Hematopoietic multipotent progenitor cell treated with erythropoietin and hydrocortisone succinate and interleukin-3 and kit ligand, for 17 days (in vitro differentiated cells): ENCODE measurements around the gene SMARCC1.
"Not testable (repeated sequence)": the region's sequence is repeated elsewhere in the genome, so short reads cannot be mapped to it uniquely, and the experiment has no call there.

Experiments used
- DNase-seq: peaks from one replicate; pipeline ENCODE4 v3.0.0-alpha.2; 2015; ENCODE audit warnings: low spot score

SMARCC1 gene

DNA sequence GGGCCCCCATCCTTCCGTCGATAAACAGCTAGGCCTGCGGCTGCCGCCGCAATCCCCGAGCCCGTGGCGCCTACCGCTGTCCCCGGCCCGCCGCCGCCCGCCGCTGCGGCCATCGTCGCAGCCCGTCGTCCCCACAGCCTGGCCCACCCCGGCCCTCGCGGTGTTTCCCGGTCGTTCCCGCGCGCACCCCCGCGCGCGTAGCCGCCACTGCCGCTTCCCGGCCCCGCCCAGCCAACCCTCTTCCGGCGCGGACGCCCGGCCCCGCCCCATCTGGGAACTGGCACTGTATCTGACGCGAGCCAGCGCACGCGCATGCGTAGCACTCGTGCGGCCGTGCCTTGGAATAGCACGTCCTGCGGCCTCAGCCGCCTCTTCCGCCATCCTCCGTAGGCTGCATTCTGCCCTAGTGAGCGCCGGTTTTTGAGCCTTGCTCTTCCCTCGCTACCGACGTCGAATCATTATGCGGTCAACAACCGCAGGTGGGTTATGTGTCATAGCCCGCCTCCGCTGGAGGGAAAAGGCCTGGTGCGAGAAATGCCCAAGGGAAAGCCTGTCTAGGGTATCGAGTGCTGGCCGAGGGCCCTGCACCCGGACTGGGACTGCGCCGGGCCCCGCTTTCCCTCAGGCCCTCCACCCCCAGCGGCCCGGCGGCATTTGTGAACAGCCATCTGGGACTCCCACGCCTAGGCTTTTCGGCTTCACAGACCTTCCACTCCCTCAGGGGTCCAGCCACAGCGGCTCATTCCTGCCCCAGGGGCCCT is at the start of gene SMARCC1:
SMARCC1 (minus strand) TSS at position 209 of the 761 bp plus-strand sequence; CDS start at position 113, 96 bp downstream.
- peak; percentile 97 for DNase-seq

DNA sequence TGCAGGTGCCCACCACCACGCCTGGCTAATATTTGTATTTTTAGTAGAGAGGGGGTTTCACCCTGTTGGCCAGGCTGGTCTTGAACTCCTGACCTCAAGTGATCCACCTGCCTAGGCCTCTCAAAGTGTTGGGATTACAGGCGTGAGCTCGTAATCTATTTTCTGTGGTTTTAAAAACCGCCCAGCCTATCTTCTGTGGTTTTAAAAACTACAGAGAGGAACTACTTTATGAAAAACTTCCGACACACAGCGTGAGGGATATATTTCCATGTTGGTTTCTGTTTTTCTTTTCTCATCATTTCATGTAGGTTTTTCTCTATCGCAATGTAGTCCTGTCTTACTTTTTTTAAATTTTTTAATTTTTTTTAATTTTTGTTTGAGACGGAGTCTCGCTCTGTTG is 47.8 kb upstream of the SMARCC1 start:
- not testable (repeated sequence) for DNase-seq

DNA sequence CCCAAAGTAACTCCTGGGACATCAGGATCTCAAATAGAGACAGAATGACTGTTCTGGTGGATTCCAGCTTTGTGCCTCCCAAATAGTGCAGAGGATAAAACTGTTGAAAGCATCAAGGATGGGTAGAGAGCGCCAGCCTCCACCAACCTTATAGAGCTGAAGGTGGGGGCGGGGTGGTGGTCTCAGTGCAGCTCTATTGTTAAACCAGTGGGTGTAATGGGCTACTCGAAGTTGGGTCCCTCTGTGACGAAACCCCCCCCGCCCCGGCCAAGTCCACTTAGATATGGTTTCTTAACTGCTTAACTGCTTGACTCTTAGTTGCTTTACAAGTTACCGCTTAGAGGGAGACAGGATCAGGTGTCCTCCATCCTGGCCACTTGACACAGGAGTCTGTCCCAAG is 43.9 kb upstream of the SMARCC1 start:
- no peak for DNase-seq

DNA sequence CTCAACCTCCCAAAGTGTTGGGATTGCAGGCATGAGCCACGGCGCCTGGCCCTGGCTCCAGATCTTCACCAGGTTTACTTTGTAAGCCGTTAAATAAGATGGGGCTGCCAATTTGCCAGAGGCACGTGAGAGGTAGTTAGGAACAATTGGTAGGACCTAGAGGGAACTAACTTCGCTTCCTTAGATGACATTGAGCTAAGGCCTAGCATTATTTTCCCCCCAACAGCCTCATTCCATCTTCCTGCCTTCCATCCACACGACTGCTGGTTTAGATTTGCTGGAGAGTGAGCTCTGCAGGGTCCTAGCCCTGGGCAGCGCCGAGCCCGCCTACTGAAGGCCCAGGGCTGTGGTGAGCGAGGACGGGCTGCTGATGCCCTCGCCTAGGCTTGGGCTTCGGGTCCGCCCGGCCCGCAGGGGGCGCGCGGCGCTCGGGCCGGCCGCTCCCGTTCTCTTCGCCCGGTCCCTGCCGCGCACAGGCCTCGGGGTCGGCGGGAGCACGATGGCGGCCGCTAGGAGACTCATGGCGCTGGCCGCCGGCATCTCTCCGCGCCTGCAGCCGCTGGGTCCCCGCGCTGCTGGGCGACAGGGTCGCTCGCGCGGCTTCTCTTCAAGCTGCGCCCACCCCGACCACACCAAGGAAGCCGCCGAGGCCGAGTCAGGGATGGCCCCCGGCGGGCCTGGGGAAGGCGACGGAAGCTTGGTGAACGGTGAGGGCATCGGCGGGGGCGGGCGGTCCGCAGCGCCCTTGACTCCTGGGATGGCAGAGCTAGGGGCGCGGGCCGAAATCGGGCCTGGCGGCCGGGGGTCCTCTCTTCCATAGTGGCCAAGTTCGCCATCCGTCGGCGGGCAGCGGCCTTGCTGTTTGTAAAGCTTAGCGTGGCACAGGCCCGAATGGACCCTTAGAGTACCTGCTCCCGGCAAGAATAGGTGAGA is 43.1 kb upstream of the SMARCC1 start:
- DNase-seq, result peak; percentile 79

DNA sequence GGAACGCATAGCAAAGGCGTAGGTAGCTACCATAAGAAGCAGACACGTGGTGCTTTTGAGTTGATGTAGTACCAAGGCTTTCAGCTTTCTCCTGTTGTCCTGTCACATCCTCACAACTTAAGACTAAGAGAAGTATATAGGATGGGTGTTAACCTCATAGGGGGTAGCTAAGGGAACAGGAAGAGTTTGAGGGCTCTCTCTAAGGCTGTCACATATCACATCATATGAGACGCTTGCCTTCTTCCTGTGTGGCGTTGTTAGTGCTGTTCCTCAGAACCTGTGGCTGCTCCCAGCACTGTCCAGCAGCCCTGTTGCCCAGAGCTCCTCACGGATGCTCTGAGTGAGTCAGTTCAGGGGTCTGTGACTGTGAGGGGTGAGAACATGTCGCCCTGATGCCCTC is 35.9 kb upstream of the SMARCC1 start:
- DNase-seq, result no peak

DNA sequence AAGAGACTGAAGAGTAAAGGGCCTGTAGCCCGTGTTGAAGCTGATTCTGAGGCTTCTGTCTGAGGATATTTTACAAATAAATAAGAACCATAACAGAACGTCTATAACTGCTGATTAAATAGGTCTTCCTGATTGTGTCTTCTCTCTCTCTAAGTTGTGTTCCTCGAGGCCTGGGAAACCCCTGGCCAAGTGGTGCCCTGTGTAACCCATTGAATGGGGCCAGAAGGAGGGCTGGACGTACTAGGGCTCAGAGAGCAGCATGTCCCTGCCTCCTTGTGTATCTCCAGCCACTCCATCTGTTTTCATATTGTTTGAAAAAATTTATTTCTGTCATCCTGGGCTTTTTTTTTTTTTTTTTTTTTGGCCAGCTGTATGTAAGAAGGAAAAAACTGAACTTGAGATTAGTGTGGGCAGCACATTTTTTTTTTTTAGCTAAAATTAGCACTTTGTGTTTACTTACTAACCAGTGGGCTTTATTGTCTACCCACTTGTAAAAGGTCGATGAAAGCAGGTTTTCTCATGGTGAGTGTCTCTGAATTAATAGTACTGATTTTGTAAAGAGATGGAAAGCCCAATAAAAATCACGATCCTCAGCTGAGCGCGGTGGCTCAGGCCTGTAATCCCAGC is 32.0 kb upstream of the SMARCC1 start:
- no peak for DNase-seq

DNA sequence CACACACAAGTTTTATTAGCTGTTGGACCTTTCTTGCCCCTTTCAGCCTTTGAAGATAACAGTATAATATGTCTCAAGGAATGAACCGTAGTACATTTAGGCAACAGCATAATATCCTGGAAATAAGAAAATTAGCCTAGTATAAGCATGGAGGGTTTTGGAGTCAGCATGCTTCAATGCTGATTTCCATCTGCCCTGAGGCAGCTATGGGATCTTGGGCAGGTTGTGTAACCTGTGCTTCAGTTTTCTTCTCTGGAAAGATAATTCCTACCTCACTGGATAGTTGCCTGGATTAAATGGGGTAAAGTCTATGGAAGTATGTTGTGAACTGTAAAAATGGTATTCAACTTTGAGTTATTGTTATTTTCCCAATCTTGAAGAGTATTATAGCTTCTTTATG is 22.9 kb upstream of the SMARCC1 start:
- no peak for DNase-seq

DNA sequence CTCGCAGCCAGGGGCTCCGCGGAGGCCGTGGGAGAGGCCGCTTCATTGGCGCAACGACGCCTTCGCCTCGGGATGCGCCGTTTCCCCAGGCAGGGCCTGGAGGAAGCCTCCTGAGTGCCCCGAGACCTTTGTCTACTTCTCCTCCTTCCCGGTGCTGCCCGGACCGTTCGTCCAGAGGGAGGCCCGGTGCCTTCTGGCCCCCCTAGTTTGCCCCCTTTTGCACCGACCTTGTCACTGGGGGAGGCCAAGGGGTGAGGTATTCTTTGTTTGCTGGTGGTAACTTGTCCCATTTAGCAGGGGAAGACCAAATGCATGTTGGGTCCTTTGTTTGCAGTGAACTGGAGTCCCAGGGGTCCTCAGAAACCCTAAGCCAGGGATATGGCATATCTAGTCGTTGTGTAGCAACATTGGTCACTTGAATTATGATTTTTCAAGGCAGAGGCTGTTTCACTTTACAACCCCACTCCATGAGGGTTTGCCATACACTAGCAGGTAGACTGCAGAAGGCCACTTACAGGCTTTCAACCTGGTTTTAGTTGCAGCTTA is 21.9 kb upstream of the SMARCC1 start:
- no peak for DNase-seq

DNA sequence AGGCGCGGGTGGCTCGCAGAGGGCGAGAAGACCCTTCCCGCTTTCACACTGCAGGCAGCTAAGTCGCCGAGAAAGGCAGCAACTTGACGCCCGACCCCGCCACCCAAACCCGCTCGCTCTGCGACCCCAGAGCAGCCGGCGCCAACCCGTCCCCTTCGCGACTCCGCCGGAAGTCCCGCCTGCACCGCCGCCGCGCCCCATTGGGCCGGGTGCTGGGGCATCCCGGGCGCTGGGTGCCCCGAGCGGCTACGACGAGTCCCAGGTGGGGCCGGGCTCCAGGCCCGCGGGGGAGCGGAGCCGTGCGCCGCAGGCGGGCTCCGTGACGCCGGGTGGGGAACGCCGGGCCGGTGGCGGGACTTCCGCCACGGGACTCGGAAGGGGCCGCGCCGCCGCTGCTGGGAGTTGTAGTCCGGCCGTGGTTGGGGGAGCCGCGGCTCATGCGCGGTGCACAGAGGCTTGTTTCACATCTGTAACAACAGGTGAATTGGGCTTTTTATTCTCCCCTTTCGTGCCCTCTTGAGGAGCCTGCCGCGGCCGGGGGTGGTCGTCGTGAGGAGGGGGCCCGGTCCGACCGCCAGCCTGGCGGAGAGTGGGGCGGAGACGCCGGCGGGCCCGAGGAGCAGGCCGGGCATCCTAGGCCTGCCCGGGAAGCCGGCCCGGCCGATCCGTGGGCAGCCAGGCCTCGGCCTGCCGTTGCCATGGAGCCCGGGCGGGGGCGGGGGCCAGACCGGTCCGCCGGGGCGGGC is 21.2 kb upstream of the SMARCC1 start, which contains the start of gene DHX30:
DHX30 (plus strand) TSS at position 405 of the 746 bp plus-strand sequence. CDS start 7,546 bp downstream, outside the sequence.
- DNase-seq, result peak; percentile 71

DNA sequence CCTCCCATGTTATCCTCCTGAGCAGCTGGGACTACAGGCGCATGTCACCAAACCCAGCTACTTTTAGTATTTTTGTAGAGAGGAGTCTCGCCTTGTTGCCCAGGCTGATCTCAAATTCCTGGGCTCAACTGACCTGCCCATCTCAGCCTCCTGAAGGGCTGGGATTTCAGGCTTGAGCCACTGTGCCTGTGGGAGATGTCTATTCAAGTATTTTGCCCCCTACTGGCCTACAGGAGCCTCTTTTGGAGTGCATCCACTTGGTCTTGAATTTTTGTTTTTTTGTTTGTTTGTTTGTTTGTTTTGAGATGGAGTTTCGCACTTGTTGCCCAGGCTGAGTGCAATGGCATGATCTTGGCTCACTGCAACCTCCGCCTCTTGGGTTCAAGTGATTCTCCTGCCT is 18.0 kb upstream of the SMARCC1 start:
- no peak for DNase-seq

DNA sequence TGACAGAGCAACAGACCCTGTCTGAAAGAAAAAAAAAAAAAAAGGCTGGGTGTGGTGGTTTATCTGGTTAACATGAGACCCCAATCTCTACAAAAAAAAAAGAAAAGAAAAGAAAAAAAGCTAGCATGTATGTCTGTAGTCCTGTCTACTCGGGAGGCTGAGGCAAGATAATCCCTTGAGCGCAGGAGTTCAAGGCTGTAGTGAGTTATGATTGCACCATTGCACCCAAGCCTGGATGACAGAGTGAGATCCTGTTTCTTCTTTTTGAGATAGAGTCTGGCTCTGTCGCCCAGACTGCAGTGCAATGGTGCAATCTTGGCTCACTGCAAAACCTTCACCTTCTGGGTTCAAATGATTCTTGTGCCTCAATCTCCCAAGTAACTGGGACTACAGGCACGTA is 12.9 kb upstream of the SMARCC1 start:
- no peak for DNase-seq

DNA sequence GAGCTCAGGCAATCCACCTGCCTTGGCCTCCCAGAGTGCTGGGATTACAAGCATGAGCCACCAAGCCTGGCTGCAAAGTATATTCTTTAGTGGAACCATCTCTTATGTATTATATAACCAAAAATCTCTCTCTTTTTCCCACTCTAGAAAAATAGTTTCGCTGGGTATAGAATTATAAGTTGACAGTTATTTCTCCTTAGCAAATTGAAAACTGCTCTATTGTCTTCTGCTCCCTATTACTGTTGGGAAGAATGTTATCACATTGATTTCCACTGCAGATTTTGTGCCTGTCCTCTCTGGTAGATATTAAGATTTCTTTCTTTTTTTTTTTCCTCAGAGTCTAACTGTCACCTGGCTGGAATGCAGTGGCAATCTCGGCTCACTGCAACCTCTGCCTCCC is 11.0 kb upstream of the SMARCC1 start:
- DNase-seq, result no peak

DNA sequence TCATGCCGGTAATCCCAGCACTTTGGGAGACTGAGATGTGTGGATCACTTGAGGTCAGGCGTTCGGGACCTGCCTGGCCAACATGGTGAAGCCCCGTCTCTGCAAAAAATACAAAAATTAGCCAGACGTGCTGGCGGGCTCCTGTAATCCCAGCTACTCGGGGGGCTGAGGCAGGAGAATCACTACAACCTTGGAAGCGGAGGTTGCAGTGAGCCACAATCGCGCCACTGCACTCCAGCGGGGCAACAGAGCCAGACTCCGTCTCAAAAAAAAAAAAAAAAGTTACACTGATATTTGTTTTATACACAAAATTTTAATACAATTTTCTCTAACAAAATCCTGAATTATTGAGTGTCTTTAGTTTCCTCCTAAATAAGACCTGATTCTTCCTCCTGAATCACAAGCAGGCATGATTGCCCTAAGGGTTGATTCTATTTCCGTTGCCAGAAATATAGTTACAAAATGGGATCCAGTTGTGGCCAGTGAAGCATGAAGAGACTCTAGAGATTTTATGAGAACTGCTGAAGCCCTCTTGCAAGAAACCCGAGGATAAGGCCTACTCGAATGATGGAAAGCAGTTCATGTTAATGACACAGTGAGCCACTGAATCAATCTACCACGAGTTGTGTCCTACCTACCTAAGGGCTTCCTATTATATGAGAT is 9.6 kb upstream of the SMARCC1 start:
- no peak for DNase-seq

DNA sequence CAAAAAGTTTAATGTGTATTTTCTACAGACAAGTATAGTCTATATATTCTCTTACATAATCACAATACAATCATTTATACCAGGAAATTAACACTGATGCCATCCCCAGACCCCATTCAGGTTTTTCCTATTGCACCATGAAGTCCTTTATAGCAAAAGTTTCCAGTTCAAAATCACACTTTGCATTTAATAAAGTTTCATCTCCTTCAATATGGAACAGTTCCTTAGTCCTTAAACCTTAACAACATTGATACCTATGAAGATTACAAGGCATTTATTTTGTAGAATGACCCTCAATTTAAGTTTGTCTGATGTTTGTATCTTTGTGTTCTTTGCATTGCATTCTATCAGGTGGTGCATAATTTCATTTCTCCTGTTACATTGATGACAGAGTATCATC is 2.0 kb upstream of the SMARCC1 start:
- no peak for DNase-seq

DNA sequence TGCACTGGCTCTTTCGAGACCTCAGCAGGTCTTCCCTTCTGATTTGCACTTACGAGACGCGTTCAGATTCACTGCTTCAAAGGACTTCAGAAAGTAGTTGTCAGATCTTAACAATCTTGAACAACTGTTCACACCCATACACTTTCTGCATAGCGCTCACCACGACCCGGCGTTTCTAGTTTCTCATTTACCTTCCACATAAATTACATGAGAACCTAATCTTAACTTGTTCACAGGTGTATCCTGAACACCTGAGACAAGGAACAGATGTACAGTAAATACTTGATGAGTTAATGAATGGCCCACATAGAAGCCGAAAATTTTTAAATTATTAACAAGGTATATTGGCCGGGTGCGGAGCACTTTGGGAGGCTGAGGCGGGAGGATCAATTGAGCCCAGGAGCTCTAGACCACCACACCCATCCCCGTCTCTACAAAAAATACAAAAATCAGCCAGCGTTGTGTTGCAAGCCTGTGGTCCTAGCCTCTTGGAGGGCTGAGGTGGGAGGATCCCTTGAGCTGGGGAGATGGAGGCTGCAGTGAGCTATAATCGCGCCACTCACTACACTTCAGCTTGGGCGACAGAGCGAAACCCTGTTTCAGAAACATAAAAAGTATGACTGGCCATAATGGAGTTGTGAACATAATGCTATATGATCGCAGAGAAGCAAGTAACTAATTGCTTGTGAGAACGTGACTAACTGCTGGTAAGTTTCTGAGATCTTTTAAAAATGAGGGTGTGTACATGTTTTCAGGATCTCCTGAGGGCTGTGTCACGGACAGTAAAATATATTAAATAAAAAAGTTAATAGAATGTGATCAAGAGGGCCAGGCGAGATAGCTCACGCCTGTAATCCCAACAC is 984 bp upstream of the SMARCC1 start:
- no peak for DNase-seq

DNA sequence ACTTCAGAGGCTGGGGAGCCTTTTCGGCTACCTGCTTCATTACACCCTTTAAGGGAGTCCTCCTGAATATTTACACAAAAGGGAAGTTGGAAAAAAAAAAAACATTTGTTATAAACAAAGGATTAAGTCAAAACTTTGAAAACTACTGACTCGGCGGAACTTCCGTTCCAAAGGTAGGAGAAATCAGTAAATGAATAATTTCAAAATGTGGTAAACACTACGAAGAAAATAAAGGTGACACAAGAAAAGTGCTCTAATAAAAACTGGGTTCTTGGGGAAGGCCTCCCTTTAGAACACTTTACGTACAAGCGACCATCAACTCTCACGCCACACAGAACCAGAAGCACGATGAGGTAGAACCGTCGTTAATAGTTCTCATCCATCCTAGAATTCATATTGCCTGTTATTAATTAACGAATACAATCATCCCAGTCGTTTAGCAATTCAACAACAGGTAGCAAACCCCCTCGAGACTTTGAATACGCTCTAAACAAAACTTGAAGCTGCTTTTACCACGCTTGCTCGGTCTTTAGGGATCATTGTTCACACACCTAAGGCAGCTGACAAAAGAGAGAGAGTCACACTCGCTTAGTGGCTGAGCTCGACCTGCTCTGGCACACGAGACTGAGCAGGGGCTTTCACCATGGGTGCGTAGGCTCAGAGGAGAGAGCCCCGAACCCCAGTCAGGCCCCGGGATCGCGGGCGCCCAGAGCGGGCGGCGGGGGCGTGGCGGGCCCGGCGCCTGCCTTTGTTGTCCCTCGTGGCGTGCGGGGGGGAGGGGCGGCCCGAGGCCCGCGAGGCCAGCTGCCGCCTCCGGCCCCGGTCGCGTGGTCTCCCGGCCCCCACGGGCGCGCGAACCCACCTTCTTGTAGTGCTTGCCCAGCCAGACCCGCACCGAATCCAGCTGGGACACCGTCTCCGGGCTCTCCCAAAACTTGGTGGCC is 680 bp downstream of the SMARCC1 start:
- peak; percentile 55 for DNase-seq

DNA sequence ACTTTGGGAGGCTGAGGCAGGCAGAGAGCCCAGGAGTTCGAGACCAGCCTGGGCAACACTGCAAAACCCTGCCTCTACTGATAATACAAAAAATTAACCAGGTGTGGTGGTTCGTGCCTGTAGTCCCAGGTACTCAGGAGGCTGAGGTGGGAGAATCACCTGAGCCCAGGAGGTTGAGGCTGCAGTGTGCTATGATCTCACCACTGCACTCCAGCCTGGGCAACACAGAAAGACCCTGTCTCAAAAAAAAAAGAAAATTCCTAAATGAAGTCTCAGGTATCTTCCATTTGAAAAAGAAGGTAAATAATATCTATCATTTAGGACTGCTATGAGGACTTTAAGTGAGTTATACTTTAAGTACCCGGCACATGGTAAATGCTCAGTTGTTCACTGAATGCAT is 2.9 kb downstream of the SMARCC1 start:
- no peak for DNase-seq

DNA sequence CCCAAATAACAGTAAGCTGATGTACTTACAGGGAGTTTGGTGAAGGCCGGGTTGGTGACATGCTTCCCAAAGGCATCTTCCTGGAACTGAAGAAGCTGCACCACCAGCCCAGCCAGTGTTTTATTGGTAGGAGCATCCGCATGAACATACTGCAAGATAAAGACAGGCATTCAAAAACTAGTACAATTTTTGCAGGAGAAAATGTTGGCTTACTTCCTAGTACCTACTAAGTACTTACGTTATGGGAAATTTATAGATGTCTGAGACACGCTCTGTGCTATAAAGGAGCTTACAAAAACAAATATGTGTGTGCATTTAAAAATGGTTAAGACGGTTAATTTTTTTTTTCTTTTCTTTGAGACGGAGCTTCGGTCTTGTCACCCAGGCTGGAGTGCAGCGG is 8.9 kb downstream of the SMARCC1 start:
- no peak for DNase-seq

DNA sequence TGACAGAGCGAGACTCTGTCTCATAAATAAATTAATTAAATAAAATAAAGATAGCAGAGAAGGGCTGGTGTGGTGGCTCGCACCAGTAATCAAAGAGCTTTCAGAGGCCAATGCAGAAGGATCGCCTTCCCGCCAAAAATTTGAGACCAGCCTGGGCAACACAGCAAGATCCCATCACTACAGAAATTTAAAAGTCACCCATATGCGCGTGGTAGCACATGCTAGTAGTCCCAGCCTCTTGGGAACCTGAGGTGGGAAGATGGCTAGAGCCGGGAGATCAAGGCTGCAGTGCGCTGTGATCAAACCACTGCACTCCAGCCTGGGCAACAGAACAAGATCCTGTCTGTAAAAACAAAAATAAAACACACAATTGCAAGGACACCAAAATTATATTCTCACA is 9.6 kb downstream of the SMARCC1 start:
- no peak for DNase-seq
